ENCODE results near the gene SSPN.
A peak's percentile ranks its signal among the peaks of the same experiment; 100 is the strongest.

The SSPN gene

GRCh38 chr12:26193539-26193938 is 1.8 kb upstream of the SSPN start:
- H2AK5ac ChIP-seq (ENCODE audit: low read depth, low read length): no peak overlapping the region
- WGBS, 2 donors (ENCODE audit: extremely low coverage in 2 of 2, insufficient read length in 2 of 2, insufficient replicate concordance in 1 of 2): no CpG with 5 or more reads among the region's 1 CpG

GRCh38 chr12:26195641-26196420 is 458 bp downstream of the SSPN start:
- H3K4me1 ChIP-seq (ENCODE audit: control insufficient read depth in 2 of 2, insufficient read depth in 1 of 2, low read depth in 1 of 2, low read length in 2 of 2): peaks cover 0 to 10% of the 10 kb centered on the region in 2 donors
- H3K9me3 ChIP-seq (replicated peaks in 1 of 2; ENCODE audit: control insufficient read depth in 2 of 2, insufficient read depth in 1 of 2, low read depth in 1 of 2, low read length in 2 of 2): no peaks in the 10 kb centered on the region
- H3K23ac ChIP-seq (ENCODE audit: low read depth, low read length, poor library complexity): peak overlapping the region; percentile 3
- peak overlapping the region; percentile 100 for H4K8ac ChIP-seq (ENCODE audit: low read depth, low read length)
- H3K27ac ChIP-seq (replicated peaks; ENCODE audit: low read length): no peak overlapping the region
- H3K27me3 ChIP-seq (ENCODE audit: control insufficient read depth in 3 of 3, insufficient read depth in 3 of 3, low read depth in 1 of 3, low read length in 3 of 3): peaks cover 0 to 26% (median 2%) of the 10 kb centered on the region in 3 experiments
- peak overlapping the region; percentile 95 for H3K18ac ChIP-seq (ENCODE audit: low read length)
- peak overlapping the region; percentile 80 for H3K4me2 ChIP-seq (ENCODE audit: insufficient read depth, low read length, poor library complexity, severe bottlenecking)
- no peak overlapping the region for H2AK5ac ChIP-seq (ENCODE audit: low read depth, low read length)
- H2BK120ac ChIP-seq (ENCODE audit: low read depth, low read length): no peak overlapping the region
- peak overlapping the region; percentile 84 to 94 for H3K4me3 ChIP-seq (ENCODE audit: low read length in 2 of 2)
- H3K4ac ChIP-seq (ENCODE audit: low read length): no peak overlapping the region
- no CpG with 5 or more reads among the region's 45 CpGs for WGBS, 2 donors (ENCODE audit: extremely low coverage in 2 of 2, insufficient read length in 2 of 2, insufficient replicate concordance in 1 of 2)
- no peaks in the 10 kb centered on the region for H3K36me3 ChIP-seq (replicated peaks in 1 of 2; ENCODE audit: control insufficient read depth in 2 of 2, insufficient read depth in 2 of 2, low read length in 2 of 2)
- peak; percentile 31 for DNase-seq (ENCODE audit: low spot score)
- H3K79me1 ChIP-seq (ENCODE audit: low read depth, low read length): no peaks in the 10 kb centered on the region
- peak overlapping the region; percentile 11 for H2BK5ac ChIP-seq (ENCODE audit: low read length)
- no peak overlapping the region for H2BK12ac ChIP-seq (ENCODE audit: low read length)
- H3K9ac ChIP-seq (ENCODE audit: low read depth, low read length, poor library complexity): peak overlapping the region; percentile 94
- no peak overlapping the region for H2BK15ac ChIP-seq (ENCODE audit: low read length)
- peak overlapping the region; percentile 71 for H3K14ac ChIP-seq (ENCODE audit: low read length)
- no peak overlapping the region for H4K91ac ChIP-seq (ENCODE audit: low read depth, low read length, poor library complexity)
- peak overlapping the region; percentile 99 for H2AFZ ChIP-seq (ENCODE audit: low read length)

More at GRCh38 chr12:26193539-26193938, 1.8 kb upstream of the SSPN start:
- Histone ChIP-seq H3K27ac (replicated peaks; ENCODE audit: low read length) (no peak overlapping the region), H3K36me3 (replicated peaks in 1 of 2; ENCODE audit: control insufficient read depth in 2 of 2, insufficient read depth in 2 of 2, low read length in 2 of 2) (no peaks in the 10 kb centered on the region), H3K4ac (ENCODE audit: low read length) (no peak overlapping the region), H3K23ac (ENCODE audit: low read depth, low read length, poor library complexity) (no peak overlapping the region), H3K4me1 (ENCODE audit: control insufficient read depth in 2 of 2, insufficient read depth in 1 of 2, low read depth in 1 of 2, low read length in 2 of 2) (peaks cover 0 to 10% of the 10 kb centered on the region in 2 donors), H3K4me2 (ENCODE audit: insufficient read depth, low read length, poor library complexity, severe bottlenecking) (no peak overlapping the region), H4K91ac (ENCODE audit: low read depth, low read length, poor library complexity) (no peak overlapping the region), H2BK12ac (ENCODE audit: low read length) (no peak overlapping the region), H2BK120ac (ENCODE audit: low read depth, low read length) (no peak overlapping the region), H3K18ac (ENCODE audit: low read length) (no peak overlapping the region), H4K8ac (ENCODE audit: low read depth, low read length) (no peak overlapping the region), H3K27me3 (ENCODE audit: control insufficient read depth in 3 of 3, insufficient read depth in 3 of 3, low read depth in 1 of 3, low read length in 3 of 3) (peaks cover 0 to 26% (median 2%) of the 10 kb centered on the region in 3 experiments), H2BK5ac (ENCODE audit: low read length) (no peak overlapping the region), H3K9me3 (replicated peaks in 1 of 2; ENCODE audit: control insufficient read depth in 2 of 2, insufficient read depth in 1 of 2, low read depth in 1 of 2, low read length in 2 of 2) (no peaks in the 10 kb centered on the region), H3K9ac (ENCODE audit: low read depth, low read length, poor library complexity) (no peak overlapping the region), H3K4me3 (ENCODE audit: low read length in 2 of 2) (no peak overlapping the region), H2BK15ac (ENCODE audit: low read length) (no peak overlapping the region), H2AFZ (ENCODE audit: low read length) (no peak overlapping the region), H3K79me1 (ENCODE audit: low read depth, low read length) (no peaks in the 10 kb centered on the region), H3K14ac (ENCODE audit: low read length) (no peak overlapping the region)
- DNase-seq (ENCODE audit: low spot score): no peak

GRCh38 chr12:26196421-26196716 is 996 bp downstream of the SSPN start:
- peaks cover 0 to 26% (median 2%) of the 10 kb centered on the region in 3 experiments for H3K27me3 ChIP-seq (ENCODE audit: control insufficient read depth in 3 of 3, insufficient read depth in 3 of 3, low read depth in 1 of 3, low read length in 3 of 3)
- peak overlapping the region; percentile 99 for H2AFZ ChIP-seq (ENCODE audit: low read length)
- peaks cover 0 to 10% of the 10 kb centered on the region in 2 donors for H3K4me1 ChIP-seq (ENCODE audit: control insufficient read depth in 2 of 2, insufficient read depth in 1 of 2, low read depth in 1 of 2, low read length in 2 of 2)
- no peak overlapping the region for H2BK15ac ChIP-seq (ENCODE audit: low read length)
- no peak overlapping the region for H3K23ac ChIP-seq (ENCODE audit: low read depth, low read length, poor library complexity)
- H4K8ac ChIP-seq (ENCODE audit: low read depth, low read length): no peak overlapping the region
- no peak overlapping the region for H2BK5ac ChIP-seq (ENCODE audit: low read length)
- H3K14ac ChIP-seq (ENCODE audit: low read length): no peak overlapping the region
- H3K27ac ChIP-seq (replicated peaks; ENCODE audit: low read length): no peak overlapping the region
- no peak overlapping the region for H3K4me2 ChIP-seq (ENCODE audit: insufficient read depth, low read length, poor library complexity, severe bottlenecking)
- H3K18ac ChIP-seq (ENCODE audit: low read length): no peak overlapping the region
- no peak overlapping the region for H2AK5ac ChIP-seq (ENCODE audit: low read depth, low read length)
- H2BK12ac ChIP-seq (ENCODE audit: low read length): no peak overlapping the region
- H3K9ac ChIP-seq (ENCODE audit: low read depth, low read length, poor library complexity): no peak overlapping the region
- H2BK120ac ChIP-seq (ENCODE audit: low read depth, low read length): no peak overlapping the region
- H3K36me3 ChIP-seq (replicated peaks in 1 of 2; ENCODE audit: control insufficient read depth in 2 of 2, insufficient read depth in 2 of 2, low read length in 2 of 2): no peaks in the 10 kb centered on the region
- WGBS, 2 donors (ENCODE audit: extremely low coverage in 2 of 2, insufficient read length in 2 of 2, insufficient replicate concordance in 1 of 2): no CpG with 5 or more reads among the region's 5 CpGs
- no peak overlapping the region for H4K91ac ChIP-seq (ENCODE audit: low read depth, low read length, poor library complexity)
- H3K4me3 ChIP-seq (ENCODE audit: low read length in 2 of 2): peak overlapping the region in 1 of 2 donors; percentile 94
- H3K9me3 ChIP-seq (replicated peaks in 1 of 2; ENCODE audit: control insufficient read depth in 2 of 2, insufficient read depth in 1 of 2, low read depth in 1 of 2, low read length in 2 of 2): no peaks in the 10 kb centered on the region
- DNase-seq (ENCODE audit: low spot score): no peak
- no peak overlapping the region for H3K4ac ChIP-seq (ENCODE audit: low read length)
- H3K79me1 ChIP-seq (ENCODE audit: low read depth, low read length): no peaks in the 10 kb centered on the region

GRCh38 chr12:26197832-26198231 is 2.5 kb downstream of the SSPN start:
- no peak overlapping the region for H3K4me3 ChIP-seq (ENCODE audit: low read length in 2 of 2)
- peaks cover 0 to 10% of the 10 kb centered on the region in 2 donors for H3K4me1 ChIP-seq (ENCODE audit: control insufficient read depth in 2 of 2, insufficient read depth in 1 of 2, low read depth in 1 of 2, low read length in 2 of 2)
- no peak overlapping the region for H3K4ac ChIP-seq (ENCODE audit: low read length)
- H3K18ac ChIP-seq (ENCODE audit: low read length): no peak overlapping the region
- H3K9me3 ChIP-seq (replicated peaks in 1 of 2; ENCODE audit: control insufficient read depth in 2 of 2, insufficient read depth in 1 of 2, low read depth in 1 of 2, low read length in 2 of 2): no peaks in the 10 kb centered on the region
- no peak overlapping the region for H3K27ac ChIP-seq (replicated peaks; ENCODE audit: low read length)
- no peak overlapping the region for H3K4me2 ChIP-seq (ENCODE audit: insufficient read depth, low read length, poor library complexity, severe bottlenecking)
- H2BK120ac ChIP-seq (ENCODE audit: low read depth, low read length): no peak overlapping the region
- H3K9ac ChIP-seq (ENCODE audit: low read depth, low read length, poor library complexity): no peak overlapping the region
- no peak for DNase-seq (ENCODE audit: low spot score)
- no peak overlapping the region for H4K91ac ChIP-seq (ENCODE audit: low read depth, low read length, poor library complexity)
- H3K27me3 ChIP-seq (ENCODE audit: control insufficient read depth in 3 of 3, insufficient read depth in 3 of 3, low read depth in 1 of 3, low read length in 3 of 3): peaks cover 0 to 26% (median 2%) of the 10 kb centered on the region in 3 experiments
- no peaks in the 10 kb centered on the region for H3K36me3 ChIP-seq (replicated peaks in 1 of 2; ENCODE audit: control insufficient read depth in 2 of 2, insufficient read depth in 2 of 2, low read length in 2 of 2)
- no peaks in the 10 kb centered on the region for H3K79me1 ChIP-seq (ENCODE audit: low read depth, low read length)
- no peak overlapping the region for H2BK5ac ChIP-seq (ENCODE audit: low read length)
- no peak overlapping the region for H4K8ac ChIP-seq (ENCODE audit: low read depth, low read length)
- no peak overlapping the region for H2BK15ac ChIP-seq (ENCODE audit: low read length)
- H3K23ac ChIP-seq (ENCODE audit: low read depth, low read length, poor library complexity): no peak overlapping the region
- no peak overlapping the region for H3K14ac ChIP-seq (ENCODE audit: low read length)
- WGBS, 2 donors (ENCODE audit: extremely low coverage in 2 of 2, insufficient read length in 2 of 2, insufficient replicate concordance in 1 of 2): no CpG with 5 or more reads among the region's 3 CpGs
- no peak overlapping the region for H2BK12ac ChIP-seq (ENCODE audit: low read length)
- no peak overlapping the region for H2AK5ac ChIP-seq (ENCODE audit: low read depth, low read length)
- no peak overlapping the region for H2AFZ ChIP-seq (ENCODE audit: low read length)

Measured in neuronal stem cell (in vitro differentiated cells).